Esophagus squamous epithelium (tissue), 5 donors: ENCODE measurements around the gene TRAM2. TPM values are rescaled to one million over a fixed set of nuclear protein-coding genes. Genes with fewer than 3 reads are reported as not detected.
A peak's percentile ranks its signal among the peaks of the same experiment; 100 is the strongest.

Experiments used
- DNase-seq: peaks from one replicate; lab custom pipeline; 2025; lab: John Stamatoyannopoulos, UW
- H3K27ac ChIP-seq, 4 donors: fragments of 200-600 bp; sonication (generic); one replicate each; pipeline ENCODE4 v1.5.1; 2016 to 2019; ENCODE audit warnings: mild to moderate bottlenecking in 1 of 4
- H3K27me3 ChIP-seq, 4 donors: fragments of 200-600 bp; sonication (generic); 1 replicate in 3 of 4; 2 replicates in 1 of 4; pipeline versions ENCODE4 v1.5.1 to v1.6.0; 2017 to 2021; ENCODE audit warnings: antibody characterized with exemption in 1 of 4
- H3K36me3 ChIP-seq, 3 donors: fragments of 200-600 bp; sonication (generic); one replicate each; pipeline ENCODE4 v1.5.1; 2016 to 2019
- H3K4me1 ChIP-seq, 3 donors: fragments of 200-600 bp; sonication (generic); one replicate each; pipeline ENCODE4 v1.5.1; 2017 to 2019
- H3K4me3 ChIP-seq, 4 donors: fragments of 200-600 bp; sonication (generic); 1 replicate in 3 of 4; 2 replicates in 1 of 4; pipeline ENCODE4 v1.5.1; 2016 to 2019; ENCODE audit warnings: mild to moderate bottlenecking in 2 of 4, moderate library complexity in 1 of 4
- H3K9me3 ChIP-seq, 3 donors: fragments of 200-600 bp; sonication (generic); one replicate each; pipeline ENCODE4 v1.5.1; 2016 to 2019
- CTCF ChIP-seq, 6 experiments: fragments of 450-650 bp in 4 of 6; fragments of 200-600 bp in 2 of 6; sonication (generic) in 2 of 6; IDR thresholded peaks; one replicate each; pipeline ENCODE4 v1.5.1; 2016 to 2019; ENCODE audit warnings: antibody characterized with exemption in 6 of 6, mild to moderate bottlenecking in 4 of 6, moderate library complexity in 4 of 6
- POLR2A ChIP-seq, 4 donors: fragments of 450-650 bp; IDR thresholded peaks; one replicate each; pipeline ENCODE4 v1.6.1; 2017; ENCODE audit warnings: antibody characterized with exemption in 4 of 4, mild to moderate bottlenecking in 4 of 4, moderate library complexity in 3 of 4
- WGBS, 2 donors: methylation state at CpG; one replicate each; pipeline ENCODE4 v1.1.5; 2018; 5-methylcytosine and 5-hydroxymethylcytosine counted together
- intact Hi-C: fragments of 100-400 bp; cut with DNase I; formaldehyde crosslinking; loops from one replicate; pipeline ENCODE4 v1.15.0; 2022
- total RNA-seq, 4 donors: library from RNA; depleted of rRNA; stranded (reverse); fragments of >200 nt; gene quantifications; one replicate each; pipeline ENCODE4 v1.1.0, GENCODE V29; 2016
- donor health status: DM: yes; HTN: yes; CAD: no.

Gene TRAM2
- total RNA-seq, 4 donors from 2014 or later = 2.3 to 8.6 (median 5.3) TPM

DNA sequence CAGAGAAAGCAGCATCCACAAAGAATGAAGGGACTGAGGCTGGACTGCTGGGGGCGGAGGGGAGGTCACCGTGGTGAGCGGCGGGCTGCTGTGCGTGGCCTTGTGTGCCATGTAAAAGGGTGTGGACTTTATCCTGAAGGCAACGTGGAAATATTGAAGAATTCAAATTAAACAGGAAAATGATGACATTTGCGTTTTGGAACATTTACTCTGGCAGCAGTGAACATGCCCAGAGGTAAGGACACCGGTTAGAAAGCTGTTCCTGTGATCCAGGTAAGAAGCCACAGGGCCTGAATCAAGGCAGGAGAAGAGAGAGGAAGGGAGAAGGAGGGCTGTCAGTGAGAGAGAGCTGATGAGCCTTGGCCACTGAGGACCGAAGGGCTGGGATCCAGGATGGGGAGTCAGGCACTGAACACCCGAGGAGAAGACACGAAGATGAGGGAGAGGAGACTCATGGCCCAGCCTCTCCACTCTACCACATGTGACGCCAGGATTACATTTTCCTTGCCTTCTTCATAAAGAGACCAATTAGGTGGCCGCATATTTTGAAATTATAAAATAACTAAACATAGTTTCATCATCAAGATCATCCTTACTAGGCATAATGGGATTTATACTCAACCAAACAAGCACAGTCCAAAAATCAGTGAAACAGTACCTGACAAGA lies 58.4 kb downstream of the TRAM2 start:
- H3K27ac ChIP-seq = peak overlapping the region; percentile 55 to 91 (median 83)
- TF ChIP-seq CTCF (IDR thresholded peaks at IDR 0.05) (no peak), POLR2A (IDR thresholded peaks at IDR 0.05) (no peak)
- no peak for DNase-seq
- no peaks in the 10 kb centered on the region for H3K27me3 ChIP-seq
- intact Hi-C loops = no loop called here
- H3K4me3 ChIP-seq = peak overlapping the region in 1 of 4 donors; percentile 19
- peaks cover 10 to 93% (median 55%) of the 10 kb centered on the region in 3 donors for H3K4me1 ChIP-seq
- no peaks in the 10 kb centered on the region for H3K9me3 ChIP-seq
- 66 to 76% methylated on average over 13 of the region's 13 CpGs for WGBS, 2 donors
- peaks cover 0 to 5% (median 0%) of the 10 kb centered on the region in 3 donors for H3K36me3 ChIP-seq

- intact Hi-C loops = no loop called here
- Histone ChIP-seq H3K36me3 (peaks cover 0 to 5% (median 0%) of the 10 kb centered on the region in 3 donors), H3K4me1 (peaks cover 10 to 93% (median 62%) of the 10 kb centered on the region in 3 donors), H3K27me3 (no peaks in the 10 kb centered on the region), H3K27ac (peak overlapping the region; percentile 55 to 91 (median 83)), H3K4me3 (peak overlapping the region in 1 of 4 donors; percentile 19), H3K9me3 (no peaks in the 10 kb centered on the region)
- TF ChIP-seq CTCF (IDR thresholded peaks at IDR 0.05) (no peak), POLR2A (IDR thresholded peaks at IDR 0.05) (peak in 1 of 4 donors; percentile 17)
- no peak for DNase-seq
- 29 to 34% methylated on average over 11 to 14 of the region's 14 CpGs for WGBS, 2 donors
Observed at GRCh38 chr6:52517502-52518278, 59.2 kb downstream of the TRAM2 start.

DNA sequence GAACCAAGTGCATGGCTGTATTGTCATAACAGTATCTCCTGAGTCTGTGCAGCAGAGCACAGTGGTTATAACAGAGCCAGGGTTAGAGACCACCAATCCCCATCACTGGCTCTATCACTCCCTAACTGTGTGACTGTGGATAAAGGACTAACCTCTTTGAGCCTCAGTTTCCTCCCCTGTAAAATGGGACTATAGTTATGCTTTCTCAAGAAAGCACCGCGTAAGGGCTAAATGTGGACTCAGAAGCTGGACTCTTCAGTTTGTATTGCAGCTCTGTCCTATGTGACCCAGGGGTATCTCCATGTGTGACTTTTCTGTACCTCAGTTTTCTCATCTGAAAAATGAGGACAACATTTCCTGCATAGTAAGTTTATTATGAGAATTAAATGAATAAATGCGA lies 59.9 kb downstream of the TRAM2 start:
- Histone ChIP-seq H3K4me3 (no peak overlapping the region), H3K9me3 (no peaks in the 10 kb centered on the region), H3K4me1 (peaks cover 10 to 93% (median 66%) of the 10 kb centered on the region in 3 donors), H3K27me3 (no peaks in the 10 kb centered on the region), H3K27ac (peak overlapping the region in 2 of 4 donors; percentile 80 to 91), H3K36me3 (peaks cover 0 to 5% (median 0%) of the 10 kb centered on the region in 3 donors)
- 90 to 92% methylated on average over 3 of the region's 3 CpGs for WGBS, 2 donors
- DNase-seq = no peak
- intact Hi-C loops = no loop called here
- TF ChIP-seq CTCF (IDR thresholded peaks at IDR 0.05) = no peak
- TF ChIP-seq POLR2A (IDR thresholded peaks at IDR 0.05) = no peak

GRCh38 chr6:52516269-52516668 lies 60.6 kb downstream of the TRAM2 start:
- Histone ChIP-seq H3K4me1 (peaks cover 10 to 94% (median 68%) of the 10 kb centered on the region in 3 donors), H3K9me3 (no peaks in the 10 kb centered on the region), H3K4me3 (no peak overlapping the region), H3K27me3 (no peaks in the 10 kb centered on the region), H3K36me3 (peaks cover 0 to 5% (median 0%) of the 10 kb centered on the region in 3 donors), H3K27ac (peak overlapping the region in 1 of 4 donors; percentile 80)
- TF ChIP-seq CTCF (IDR thresholded peaks at IDR 0.05) (no peak), POLR2A (IDR thresholded peaks at IDR 0.05) (no peak)
- intact Hi-C loops = no loop called here
- WGBS, 2 donors = 80 to 93% methylated on average over 1 of the region's 1 CpG
- DNase-seq = no peak
